Stimulated activated effector memory CD8-positive, alpha-beta T cell treated with anti-CD3 and anti-CD28 coated beads, Interleukin-12 subunit alpha, Interleukin-12 subunit beta, amount 100 ng/mL, for 72 hours (primary cell): Measurements from ENCODE around the gene IBA57.
"Not testable (repeated sequence)": the region's sequence is repeated elsewhere in the genome, so short reads cannot be mapped to it uniquely, and the experiment has no call there.

Experiments
- ATAC-seq: fragments of 150-1000 bp; cut with Tn5 transposase; 2 replicates; pipeline ENCODE4 v1.10.0; 2021
- DNase-seq, 2 donors: peaks; one replicate each; pipeline ENCODE4 v3.0.0; 2021 to 2022; ENCODE audit warnings: low spot score in 2 of 2
- H3K27ac Mint-ChIP-seq: one replicate; pipeline ENCODE4 v1.8.0; 2022; ENCODE audit warnings: mild to moderate bottlenecking, mixed read lengths
- H3K36me3 Mint-ChIP-seq: one replicate; pipeline ENCODE4 v1.8.0; 2022; ENCODE audit warnings: mild to moderate bottlenecking, mixed read lengths
- H3K4me1 Mint-ChIP-seq: one replicate; pipeline ENCODE4 v1.8.0; 2022; ENCODE audit warnings: mixed read lengths
- H3K4me3 Mint-ChIP-seq: one replicate; pipeline ENCODE4 v1.8.0; 2022; ENCODE audit warnings: mild to moderate bottlenecking, mixed read lengths
- H3K9me3 Mint-ChIP-seq: one replicate; pipeline ENCODE4 v1.8.0; 2022; ENCODE audit warnings: mixed read lengths

Gene IBA57

GRCh38 chr1:228213917-228214808 lies 48.6 kb downstream of the IBA57 start:
- Mint-ChIP-seq H3K27ac (no peak overlapping the region), H3K4me1 (peaks cover 11% of the 10 kb centered on the region)

GRCh38 chr1:228214921-228215662 lies 49.5 kb downstream of the IBA57 start:
- Mint-ChIP-seq H3K4me3 (peak overlapping the region; percentile 83), H3K4me1 (peaks cover 11% of the 10 kb centered on the region), H3K9me3 (no peaks in the 10 kb centered on the region), H3K27ac (no peak overlapping the region), H3K36me3 (no peaks in the 10 kb centered on the region)
- no peak for ATAC-seq
- DNase-seq = no peak

More at GRCh38 chr1:228213917-228214808, 48.6 kb downstream of the IBA57 start:
- Mint-ChIP-seq H3K9me3 (no peaks in the 10 kb centered on the region), H3K36me3 (no peaks in the 10 kb centered on the region), H3K4me3 (peak overlapping the region; percentile 83)
- no peak for DNase-seq
- no peak for ATAC-seq

- H3K4me3 Mint-ChIP-seq = no peak overlapping the region
- DNase-seq = no peak
- H3K4me1 Mint-ChIP-seq = peaks cover 11% of the 10 kb centered on the region
- no peaks in the 10 kb centered on the region for H3K9me3 Mint-ChIP-seq
- H3K36me3 Mint-ChIP-seq = no peaks in the 10 kb centered on the region
- ATAC-seq = no peak
- no peak overlapping the region for H3K27ac Mint-ChIP-seq
Observed at GRCh38 chr1:228215663-228216116, 50.1 kb downstream of the IBA57 start.

- H3K4me1 Mint-ChIP-seq = peaks cover 11% of the 10 kb centered on the region
- ATAC-seq (no peak), DNase-seq (no peak)
- H3K4me3 Mint-ChIP-seq = no peak overlapping the region
- H3K9me3 Mint-ChIP-seq = no peaks in the 10 kb centered on the region
- no peaks in the 10 kb centered on the region for H3K36me3 Mint-ChIP-seq
- no peak overlapping the region for H3K27ac Mint-ChIP-seq
Observed at GRCh38 chr1:228216371-228217320, 51.0 kb downstream of the IBA57 start.

- peaks cover 11% of the 10 kb centered on the region for H3K4me1 Mint-ChIP-seq
- no peak overlapping the region for H3K27ac Mint-ChIP-seq
- no peaks in the 10 kb centered on the region for H3K9me3 Mint-ChIP-seq
- H3K4me3 Mint-ChIP-seq = no peak overlapping the region
- ATAC-seq = no peak
- H3K36me3 Mint-ChIP-seq = no peaks in the 10 kb centered on the region
- DNase-seq = no peak
Observed at GRCh38 chr1:228217551-228218344, 52.1 kb downstream of the IBA57 start.

- H3K27ac Mint-ChIP-seq = no peak overlapping the region
- H3K4me1 Mint-ChIP-seq = peaks cover 6% of the 10 kb centered on the region
- DNase-seq = no peak
- no peaks in the 10 kb centered on the region for H3K36me3 Mint-ChIP-seq
- no peaks in the 10 kb centered on the region for H3K9me3 Mint-ChIP-seq
- no peak for ATAC-seq
- H3K4me3 Mint-ChIP-seq = no peak overlapping the region
Observed at GRCh38 chr1:228218513-228219244, 53.1 kb downstream of the IBA57 start.

- no peaks in the 10 kb centered on the region for H3K9me3 Mint-ChIP-seq
- peaks cover 3% of the 10 kb centered on the region for H3K36me3 Mint-ChIP-seq
- ATAC-seq (no peak), DNase-seq (no peak)
- H3K27ac Mint-ChIP-seq = no peak overlapping the region
- peaks cover 6% of the 10 kb centered on the region for H3K4me1 Mint-ChIP-seq
- no peak overlapping the region for H3K4me3 Mint-ChIP-seq
Observed at GRCh38 chr1:228219245-228219961, 53.8 kb downstream of the IBA57 start.

- Mint-ChIP-seq H3K27ac (no peak overlapping the region), H3K9me3 (no peaks in the 10 kb centered on the region), H3K36me3 (peaks cover 7% of the 10 kb centered on the region), H3K4me1 (peaks cover 6% of the 10 kb centered on the region), H3K4me3 (no peak overlapping the region)
- no peak for DNase-seq
- no peak for ATAC-seq
Observed at GRCh38 chr1:228219962-228220780, 54.6 kb downstream of the IBA57 start.

GRCh38 chr1:228221097-228221496 lies 55.5 kb downstream of the IBA57 start:
- ATAC-seq, H3K4me3 Mint-ChIP-seq, H3K9me3 Mint-ChIP-seq, H3K36me3 Mint-ChIP-seq, H3K4me1 Mint-ChIP-seq, H3K27ac Mint-ChIP-seq, DNase-seq: not testable (repeated sequence)

- no peaks in the 10 kb centered on the region for H3K9me3 Mint-ChIP-seq
- no peak overlapping the region for H3K4me3 Mint-ChIP-seq
- peaks cover 7% of the 10 kb centered on the region for H3K36me3 Mint-ChIP-seq
- no peak overlapping the region for H3K27ac Mint-ChIP-seq
- no peaks in the 10 kb centered on the region for H3K4me1 Mint-ChIP-seq
- no peak for ATAC-seq
- no peak for DNase-seq
Observed at GRCh38 chr1:228222548-228222947, 56.9 kb downstream of the IBA57 start.

GRCh38 chr1:228224198-228225164 lies 58.9 kb downstream of the IBA57 start:
- no peaks in the 10 kb centered on the region for H3K4me1 Mint-ChIP-seq
- no peak overlapping the region for H3K4me3 Mint-ChIP-seq
- no peaks in the 10 kb centered on the region for H3K9me3 Mint-ChIP-seq
- peaks cover 7% of the 10 kb centered on the region for H3K36me3 Mint-ChIP-seq
- no peak for ATAC-seq
- DNase-seq = no peak
- H3K27ac Mint-ChIP-seq = no peak overlapping the region
